ENCODE results near the gene SDC1.

DNA sequence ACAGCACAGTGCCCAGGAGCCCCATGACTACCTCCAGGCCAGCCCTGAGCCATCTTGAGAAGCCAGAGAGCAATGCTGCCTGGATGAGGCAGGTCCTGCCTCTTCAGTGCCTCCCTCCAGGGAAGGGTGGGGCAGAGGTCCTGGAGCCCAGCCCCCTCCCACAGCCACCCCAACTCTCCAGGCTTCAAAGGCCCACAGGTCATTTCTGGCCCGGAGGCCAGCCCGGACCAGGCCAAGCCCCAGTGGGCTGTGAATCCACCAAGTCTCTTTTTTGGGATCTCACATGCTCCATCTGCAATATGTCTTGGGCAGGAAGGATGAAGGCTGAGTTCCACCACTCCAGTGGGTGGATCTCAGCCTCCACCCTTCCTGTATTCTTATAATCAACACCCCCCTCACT is 36.7 kb downstream of the SDC1 start:
- TF ChIP-seq, protein P1, sequence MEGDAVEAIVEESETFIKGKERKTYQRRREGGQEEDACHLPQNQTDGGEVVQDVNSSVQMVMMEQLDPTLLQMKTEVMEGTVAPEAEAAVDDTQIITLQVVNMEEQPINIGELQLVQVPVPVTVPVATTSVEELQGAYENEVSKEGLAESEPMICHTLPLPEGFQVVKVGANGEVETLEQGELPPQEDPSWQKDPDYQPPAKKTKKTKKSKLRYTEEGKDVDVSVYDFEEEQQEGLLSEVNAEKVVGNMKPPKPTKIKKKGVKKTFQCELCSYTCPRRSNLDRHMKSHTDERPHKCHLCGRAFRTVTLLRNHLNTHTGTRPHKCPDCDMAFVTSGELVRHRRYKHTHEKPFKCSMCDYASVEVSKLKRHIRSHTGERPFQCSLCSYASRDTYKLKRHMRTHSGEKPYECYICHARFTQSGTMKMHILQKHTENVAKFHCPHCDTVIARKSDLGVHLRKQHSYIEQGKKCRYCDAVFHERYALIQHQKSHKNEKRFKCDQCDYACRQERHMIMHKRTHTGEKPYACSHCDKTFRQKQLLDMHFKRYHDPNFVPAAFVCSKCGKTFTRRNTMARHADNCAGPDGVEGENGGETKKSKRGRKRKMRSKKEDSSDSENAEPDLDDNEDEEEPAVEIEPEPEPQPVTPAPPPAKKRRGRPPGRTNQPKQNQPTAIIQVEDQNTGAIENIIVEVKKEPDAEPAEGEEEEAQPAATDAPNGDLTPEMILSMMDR (IDR thresholded peaks at IDR 0.05), result no peak
- TF ChIP-seq EP300 (IDR thresholded peaks at IDR 0.05) (no peak), POLR2A (IDR thresholded peaks at IDR 0.05) (no peak)
